KOPT-K1 (cell line): ENCODE data around the gene ATF6.

Source experiments
- H3K27ac ChIP-seq: fragments of 200-600 bp; sonication (generic); 2 replicates; pipeline ENCODE4 v1.5.1; 2016; ENCODE audit warnings: antibody characterized with exemption, mild to moderate bottlenecking, low read depth, low read length; ENCODE audit not compliant: poor library complexity, severe bottlenecking
- H3K36me3 ChIP-seq: fragments of 200-600 bp; sonication (generic); 2 replicates; pipeline ENCODE4 v1.5.1; 2017; ENCODE audit warnings: antibody characterized with exemption, mild to moderate bottlenecking, low read length, moderate library complexity; ENCODE audit not compliant: insufficient read depth
- H3K9me3 ChIP-seq: fragments of 200-600 bp; sonication (generic); 2 replicates; pipeline ENCODE4 v1.5.1; 2017; ENCODE audit warnings: antibody characterized with exemption, low read length, mild to moderate bottlenecking; ENCODE audit not compliant: insufficient read depth, poor library complexity, severe bottlenecking

The ATF6 gene

GRCh38 chr1:161952607-161953172, 186.6 kb downstream of the ATF6 start:
- peaks cover 19% of the 10 kb centered on the region; the same call in 1 of the 2 replicates for H3K36me3 ChIP-seq
- no peaks in the 10 kb centered on the region for H3K9me3 ChIP-seq
- H3K27ac ChIP-seq, result no peak overlapping the region

GRCh38 chr1:161953256-161953920, 187.3 kb downstream of the ATF6 start:
- H3K36me3 ChIP-seq, result peaks cover 25% of the 10 kb centered on the region
- no peak overlapping the region for H3K27ac ChIP-seq
- no peaks in the 10 kb centered on the region for H3K9me3 ChIP-seq

- Histone ChIP-seq H3K27ac (no peak overlapping the region), H3K36me3 (peaks cover 29% of the 10 kb centered on the region), H3K9me3 (no peaks in the 10 kb centered on the region)
Measured at GRCh38 chr1:161954050-161954449, 187.9 kb downstream of the ATF6 start.

GRCh38 chr1:161954466-161954865, 188.3 kb downstream of the ATF6 start:
- H3K27ac ChIP-seq, result no peak overlapping the region
- H3K9me3 ChIP-seq, result no peaks in the 10 kb centered on the region

GRCh38 chr1:161955606-161956005, 189.5 kb downstream of the ATF6 start:
- Histone ChIP-seq H3K27ac (no peak overlapping the region), H3K9me3 (no peaks in the 10 kb centered on the region), H3K36me3 (peaks cover 41% of the 10 kb centered on the region)

More at GRCh38 chr1:161954466-161954865, 188.3 kb downstream of the ATF6 start:
- H3K36me3 ChIP-seq, result peaks cover 30% of the 10 kb centered on the region

- no peaks in the 10 kb centered on the region for H3K9me3 ChIP-seq
- no peak overlapping the region for H3K27ac ChIP-seq
- peaks cover 46% of the 10 kb centered on the region for H3K36me3 ChIP-seq
Measured at GRCh38 chr1:161956097-161956496, 190.0 kb downstream of the ATF6 start.

- Histone ChIP-seq H3K36me3 (peaks cover 54% of the 10 kb centered on the region), H3K27ac (no peak overlapping the region), H3K9me3 (no peaks in the 10 kb centered on the region)
Measured at GRCh38 chr1:161956930-161957329, 190.8 kb downstream of the ATF6 start.

GRCh38 chr1:161958425-161958824, 192.3 kb downstream of the ATF6 start:
- Histone ChIP-seq H3K9me3 (no peaks in the 10 kb centered on the region), H3K36me3 (peaks cover 57% of the 10 kb centered on the region), H3K27ac (no peak overlapping the region)

- Histone ChIP-seq H3K9me3 (no peaks in the 10 kb centered on the region), H3K27ac (no peak overlapping the region), H3K36me3 (peaks cover 70% of the 10 kb centered on the region)
Measured at GRCh38 chr1:161962091-161962887, 196.2 kb downstream of the ATF6 start.

- no peak overlapping the region for H3K27ac ChIP-seq
- peaks cover 41% of the 10 kb centered on the region for H3K36me3 ChIP-seq
- no peaks in the 10 kb centered on the region for H3K9me3 ChIP-seq
Measured at GRCh38 chr1:161966067-161966466, 199.9 kb downstream of the ATF6 start.

- no peak overlapping the region for H3K27ac ChIP-seq
- H3K36me3 ChIP-seq, result peaks cover 17% of the 10 kb centered on the region; the same call in 1 of the 2 replicates
- H3K9me3 ChIP-seq, result no peaks in the 10 kb centered on the region
Measured at GRCh38 chr1:161970036-161970435, 203.9 kb downstream of the ATF6 start.

GRCh38 chr1:161970633-161971032, 204.5 kb downstream of the ATF6 start:
- Histone ChIP-seq H3K36me3 (peaks cover 17% of the 10 kb centered on the region; the same call in 1 of the 2 replicates), H3K9me3 (no peaks in the 10 kb centered on the region), H3K27ac (no peak overlapping the region)

- Histone ChIP-seq H3K36me3 (no peaks in the 10 kb centered on the region), H3K27ac (no peak overlapping the region), H3K9me3 (no peaks in the 10 kb centered on the region)
Measured at GRCh38 chr1:161972828-161973227, 206.7 kb downstream of the ATF6 start.

- Histone ChIP-seq H3K36me3 (no peaks in the 10 kb centered on the region), H3K9me3 (no peaks in the 10 kb centered on the region)
Measured at GRCh38 chr1:161973924-161974845, 208.1 kb downstream of the ATF6 start.

More at GRCh38 chr1:161973924-161974845, 208.1 kb downstream of the ATF6 start:
- no peak overlapping the region for H3K27ac ChIP-seq
